ENCODE measurements around the gene GALNTL6. TPM values are rescaled to one million over a fixed set of nuclear protein-coding genes. Genes with fewer than 3 reads are reported as not detected.

GALNTL6 gene
- total and polyA plus RNA-seq, 2 donors (not counting 3 experiments of a cell fraction or from before 2014, with no cell fraction given), result not detected

DNA sequence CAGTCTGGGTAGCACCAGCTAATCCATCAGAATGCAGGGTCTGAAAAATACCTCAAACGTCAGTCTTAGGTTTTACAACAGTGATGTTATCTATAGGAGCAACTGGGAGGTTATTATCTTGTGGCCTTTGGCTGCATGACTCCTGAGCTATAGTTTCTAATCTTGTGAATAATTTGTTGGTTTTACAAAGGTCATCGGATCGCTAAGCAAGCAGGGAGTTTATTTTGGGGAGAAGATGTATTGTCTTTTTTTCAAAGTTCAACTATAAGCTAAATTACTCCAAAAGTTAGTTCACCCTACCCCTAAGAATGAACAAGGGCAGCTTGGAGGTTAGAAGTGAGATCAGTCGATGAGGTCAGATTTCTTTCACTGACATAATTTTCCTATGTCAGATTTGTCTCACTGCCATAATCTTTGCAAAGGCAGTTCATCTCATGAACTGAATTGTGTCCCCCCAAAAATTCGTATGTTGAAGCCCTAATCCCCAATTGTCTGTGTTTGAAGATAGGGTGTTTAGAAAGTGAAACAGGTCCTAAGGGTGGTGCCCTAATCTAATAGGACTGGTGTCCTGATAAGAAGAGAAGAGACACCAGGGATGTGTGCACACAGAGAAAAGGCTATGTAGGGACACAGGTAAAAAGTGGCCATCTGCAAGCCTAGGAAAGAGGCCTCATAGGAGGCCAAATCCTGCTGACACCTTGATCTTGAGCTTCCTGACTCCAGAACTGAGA is 1179.6 kb downstream of the GALNTL6 start:
- H3K9me1 ChIP-seq (replicated peaks; ENCODE audit: control insufficient read depth, extremely low read depth, insufficient read depth, low read length), result no peaks in the 10 kb centered on the region
- intact Hi-C loops (cut with micrococcal nuclease) (no loop called here), dilution Hi-C loops (cut with MboI; ENCODE audit: extremely low pct_ligation_motif_present, low sequenced_read_pairs) (no loop called here)
- peaks cover 8% of the 10 kb centered on the region for H3K4me1 ChIP-seq (ENCODE audit: control insufficient read depth, extremely low read depth, insufficient read depth, low read length)
- H3K27me3 ChIP-seq (ENCODE audit: control insufficient read depth in 2 of 2, insufficient read depth in 2 of 2, low read length in 2 of 2), result no peaks in the 10 kb centered on the region
- no peak for DNase-seq (ENCODE audit: low read depth, low spot score)
- no peaks in the 10 kb centered on the region for H3K9me3 ChIP-seq (replicated peaks; ENCODE audit: control insufficient read depth, insufficient read depth, low read length)
- no peaks in the 10 kb centered on the region for H4K20me1 ChIP-seq (replicated peaks; ENCODE audit: control insufficient read depth, extremely low read depth, insufficient read depth, low read length)
- H3K79me2 ChIP-seq (ENCODE audit: control insufficient read depth, insufficient read depth, low read length), result no peaks in the 10 kb centered on the region
- no peak overlapping the region for H2AFZ ChIP-seq (ENCODE audit: low read depth, low read length)
- no peak overlapping the region for H3K4me2 ChIP-seq (ENCODE audit: insufficient read depth, low read length)
- no peak overlapping the region for H3K4me3 ChIP-seq (replicated peaks in 1 of 3; ENCODE audit: insufficient read depth in 1 of 3, low read depth in 1 of 3, low read length in 3 of 3)
- BruUV-seq (replicated peaks), result no TSS peak
- no peak for TF ChIP-seq POLR2AphosphoS5 (IDR thresholded peaks at IDR 0.05; ENCODE audit: insufficient read depth, low read depth, low read length)
- TF ChIP-seq JUN (IDR thresholded peaks at IDR 0.05; ENCODE audit: borderline replicate concordance, insufficient read depth, insufficient read length, low read depth), result no peak
- no peak for TF ChIP-seq MYC (IDR thresholded peaks at IDR 0.05; ENCODE audit: low read depth, low read length)
- TF ChIP-seq POLR2A (IDR thresholded peaks at IDR 0.05; ENCODE audit: low read depth, low read length), result no peak
- TF ChIP-seq, protein P1, sequence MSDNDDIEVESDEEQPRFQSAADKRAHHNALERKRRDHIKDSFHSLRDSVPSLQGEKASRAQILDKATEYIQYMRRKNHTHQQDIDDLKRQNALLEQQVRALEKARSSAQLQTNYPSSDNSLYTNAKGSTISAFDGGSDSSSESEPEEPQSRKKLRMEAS (IDR thresholded peaks at IDR 0.05; ENCODE audit: insufficient read depth, insufficient read length), result no peak
- TF ChIP-seq FOS (IDR thresholded peaks at IDR 0.05; ENCODE audit: borderline replicate concordance, insufficient read depth, low read length), result no peak
- no peak overlapping the region for H3K9ac ChIP-seq (replicated peaks; ENCODE audit: extremely low read depth, insufficient read depth, low read length)
- CTCF ChIA-PET, result interaction anchor here (1.3 to 1.9 kb wide), 3 partner anchors 13 to 265 kb away, joined by 3 to 9 read pairs (median 4); no protein-coding TSS in a partner anchor
- no peak overlapping the region for H3K27ac ChIP-seq (ENCODE audit: insufficient read depth, low read depth, low read length)
- no peaks in the 10 kb centered on the region for H3K36me3 ChIP-seq (ENCODE audit: control insufficient read depth in 2 of 2, extremely low read depth in 1 of 2, insufficient read depth in 2 of 2, low read length in 2 of 2)
- POLR2A ChIA-PET, result interaction anchor here (0.6 kb wide), 1 partner anchor 259 kb away, joined by 3 read pairs; no protein-coding TSS in a partner anchor
- no peak for FAIRE-seq

DNA sequence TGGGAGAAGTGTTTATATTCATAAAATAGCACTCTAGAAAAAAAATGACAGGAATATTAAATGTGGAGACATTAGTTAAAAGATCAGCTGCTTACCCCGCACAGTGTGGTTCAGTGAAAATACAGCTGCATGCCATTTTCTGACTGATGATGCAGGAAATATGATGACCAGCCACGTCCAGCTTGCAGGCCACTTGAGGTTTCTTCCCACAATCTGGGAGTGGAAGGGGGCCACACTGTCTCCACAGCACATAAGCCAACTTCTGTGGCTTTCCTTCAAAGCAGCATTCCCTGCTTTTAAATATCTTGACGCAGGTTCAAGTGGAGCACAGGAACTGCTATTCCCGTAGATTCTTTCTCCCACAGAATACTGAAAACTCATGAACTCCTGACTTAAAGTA is 1182.0 kb downstream of the GALNTL6 start:
- no peak overlapping the region for H3K4me2 ChIP-seq (ENCODE audit: insufficient read depth, low read length)
- ChIA-PET CTCF (interaction anchor here (3.2 kb wide), 1 partner anchor 18 kb away, joined by 14 read pairs; no protein-coding TSS in a partner anchor), POLR2A (no interaction called here)
- H3K9ac ChIP-seq (replicated peaks; ENCODE audit: extremely low read depth, insufficient read depth, low read length), result no peak overlapping the region
- no peaks in the 10 kb centered on the region for H3K79me2 ChIP-seq (ENCODE audit: control insufficient read depth, insufficient read depth, low read length)
- dilution Hi-C loops (cut with MboI; ENCODE audit: extremely low pct_ligation_motif_present, low sequenced_read_pairs), result no loop called here
- TF ChIP-seq, protein P1 (IDR thresholded peaks at IDR 0.05; ENCODE audit: insufficient read depth, insufficient read length), result no peak
- no peak for TF ChIP-seq POLR2A (IDR thresholded peaks at IDR 0.05; ENCODE audit: low read depth, low read length)
- TF ChIP-seq, protein P2, sequence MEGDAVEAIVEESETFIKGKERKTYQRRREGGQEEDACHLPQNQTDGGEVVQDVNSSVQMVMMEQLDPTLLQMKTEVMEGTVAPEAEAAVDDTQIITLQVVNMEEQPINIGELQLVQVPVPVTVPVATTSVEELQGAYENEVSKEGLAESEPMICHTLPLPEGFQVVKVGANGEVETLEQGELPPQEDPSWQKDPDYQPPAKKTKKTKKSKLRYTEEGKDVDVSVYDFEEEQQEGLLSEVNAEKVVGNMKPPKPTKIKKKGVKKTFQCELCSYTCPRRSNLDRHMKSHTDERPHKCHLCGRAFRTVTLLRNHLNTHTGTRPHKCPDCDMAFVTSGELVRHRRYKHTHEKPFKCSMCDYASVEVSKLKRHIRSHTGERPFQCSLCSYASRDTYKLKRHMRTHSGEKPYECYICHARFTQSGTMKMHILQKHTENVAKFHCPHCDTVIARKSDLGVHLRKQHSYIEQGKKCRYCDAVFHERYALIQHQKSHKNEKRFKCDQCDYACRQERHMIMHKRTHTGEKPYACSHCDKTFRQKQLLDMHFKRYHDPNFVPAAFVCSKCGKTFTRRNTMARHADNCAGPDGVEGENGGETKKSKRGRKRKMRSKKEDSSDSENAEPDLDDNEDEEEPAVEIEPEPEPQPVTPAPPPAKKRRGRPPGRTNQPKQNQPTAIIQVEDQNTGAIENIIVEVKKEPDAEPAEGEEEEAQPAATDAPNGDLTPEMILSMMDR (IDR thresholded peaks at IDR 0.05; ENCODE audit: extremely low read depth in 1 of 2, insufficient read depth in 1 of 2, low read depth in 1 of 2, low read length in 2 of 2), result no peak
- no peak for TF ChIP-seq JUN (IDR thresholded peaks at IDR 0.05; ENCODE audit: borderline replicate concordance, insufficient read depth, insufficient read length, low read depth)
- no peak for TF ChIP-seq EZH2 (IDR thresholded peaks at IDR 0.05; ENCODE audit: borderline replicate concordance, low read depth, low read length, severe bottlenecking)
- TF ChIP-seq FOS (IDR thresholded peaks at IDR 0.05; ENCODE audit: borderline replicate concordance, insufficient read depth, low read length), result no peak
- no peak for TF ChIP-seq GATA2 (IDR thresholded peaks at IDR 0.05; ENCODE audit: insufficient read depth, insufficient read length, low read depth, low read length)
- TF ChIP-seq POLR2AphosphoS5 (IDR thresholded peaks at IDR 0.05; ENCODE audit: insufficient read depth, low read depth, low read length), result no peak
- TF ChIP-seq MYC (IDR thresholded peaks at IDR 0.05; ENCODE audit: low read depth, low read length), result no peak
- peaks cover 8% of the 10 kb centered on the region for H3K4me1 ChIP-seq (ENCODE audit: control insufficient read depth, extremely low read depth, insufficient read depth, low read length)
- no peak overlapping the region for H3K4me3 ChIP-seq (replicated peaks in 1 of 3; ENCODE audit: insufficient read depth in 1 of 3, low read depth in 1 of 3, low read length in 3 of 3)
- no peak for DNase-seq (ENCODE audit: low read depth, low spot score)
- intact Hi-C loops (cut with micrococcal nuclease), result no loop called here
- H3K27ac ChIP-seq (ENCODE audit: insufficient read depth, low read depth, low read length), result no peak overlapping the region
- no peaks in the 10 kb centered on the region for H3K36me3 ChIP-seq (ENCODE audit: control insufficient read depth in 2 of 2, extremely low read depth in 1 of 2, insufficient read depth in 2 of 2, low read length in 2 of 2)
- no peaks in the 10 kb centered on the region for H3K9me1 ChIP-seq (replicated peaks; ENCODE audit: control insufficient read depth, extremely low read depth, insufficient read depth, low read length)
- H4K20me1 ChIP-seq (replicated peaks; ENCODE audit: control insufficient read depth, extremely low read depth, insufficient read depth, low read length), result no peaks in the 10 kb centered on the region
- no TSS peak for BruUV-seq (replicated peaks)
- no peaks in the 10 kb centered on the region for H3K9me3 ChIP-seq (replicated peaks; ENCODE audit: control insufficient read depth, insufficient read depth, low read length)
- H2AFZ ChIP-seq (ENCODE audit: low read depth, low read length), result no peak overlapping the region
- no peak for FAIRE-seq
- H3K27me3 ChIP-seq (ENCODE audit: control insufficient read depth in 2 of 2, insufficient read depth in 2 of 2, low read length in 2 of 2), result no peaks in the 10 kb centered on the region

Measured in endothelial cell of umbilical vein (primary cell).